Subcutaneous abdominal adipose tissue (tissue), 5 donors: ENCODE measurements around the gene SH2B3.
"Not testable (repeated sequence)": the region's sequence is repeated elsewhere in the genome, so short reads cannot be mapped to it uniquely, and the experiment has no call there.

ENCODE experiments used
- H3K27ac ChIP-seq: one replicate; pipeline ENCODE4 v1.7.0; 2013; ENCODE audit warnings: low read depth, mild to moderate bottlenecking, inconsistent platforms, low read length, moderate library complexity
- H3K27me3 ChIP-seq, 5 donors: one replicate each; pipeline ENCODE4 v1.7.0; 2013; ENCODE audit warnings: low read length in 5 of 5, inconsistent platforms in 1 of 5; ENCODE audit not compliant: control insufficient read depth in 5 of 5, insufficient read depth in 4 of 5
- H3K36me3 ChIP-seq, 5 donors: one replicate each; pipeline ENCODE4 v1.7.0; 2013; ENCODE audit warnings: low read length in 5 of 5; ENCODE audit not compliant: control insufficient read depth in 5 of 5, insufficient read depth in 5 of 5
- H3K4me1 ChIP-seq, 5 donors: one replicate each; pipeline ENCODE4 v1.7.0; 2013; ENCODE audit warnings: low read length in 5 of 5, mild to moderate bottlenecking in 3 of 5, moderate library complexity in 1 of 5; ENCODE audit not compliant: control insufficient read depth in 5 of 5, insufficient read depth in 5 of 5
- H3K4me3 ChIP-seq, 5 donors: one replicate each; pipeline ENCODE4 v1.7.0; 2013; ENCODE audit warnings: low read length in 5 of 5, low read depth in 1 of 5
- H3K9ac ChIP-seq, 5 donors: one replicate each; pipeline ENCODE4 v1.7.0; 2013; ENCODE audit warnings: low read length in 5 of 5, mild to moderate bottlenecking in 4 of 5, moderate library complexity in 3 of 5
- H3K9me3 ChIP-seq, 5 donors: one replicate each; pipeline ENCODE4 v1.7.0; 2013; ENCODE audit warnings: low read length in 5 of 5; ENCODE audit not compliant: control insufficient read depth in 5 of 5
- donor health status: healthy.
- donor health status: healthy.
- donor health status: healthy.
- donor health status: healthy.
- donor health status: healthy.

Gene SH2B3

GRCh38 chr12:111366075-111366474, 39.6 kb upstream of the SH2B3 start:
- peaks cover 9 to 67% (median 56%) of the 10 kb centered on the region in 5 donors for H3K4me1 ChIP-seq
- no peak overlapping the region for H3K4me3 ChIP-seq
- no peak overlapping the region for H3K27ac ChIP-seq
- no peaks in the 10 kb centered on the region for H3K9me3 ChIP-seq
- no peak overlapping the region for H3K9ac ChIP-seq
- peaks cover 0 to 34% (median 13%) of the 10 kb centered on the region in 5 donors for H3K36me3 ChIP-seq
- H3K27me3 ChIP-seq: no peaks in the 10 kb centered on the region

- Histone ChIP-seq H3K4me3 (no peak overlapping the region), H3K4me1 (peaks cover 9 to 61% (median 54%) of the 10 kb centered on the region in 5 donors), H3K9me3 (no peaks in the 10 kb centered on the region)
These were observed 39.1 kb upstream of the SH2B3 start for GRCh38 chr12:111366583-111366982.

GRCh38 chr12:111367661-111368221, 38.0 kb upstream of the SH2B3 start:
- no peaks in the 10 kb centered on the region for H3K9me3 ChIP-seq
- H3K4me1 ChIP-seq: peaks cover 6 to 51% (median 43%) of the 10 kb centered on the region in 5 donors
- H3K27ac ChIP-seq: no peak overlapping the region
- peaks cover 0 to 28% (median 13%) of the 10 kb centered on the region in 5 donors for H3K36me3 ChIP-seq
- H3K27me3 ChIP-seq: no peaks in the 10 kb centered on the region
- peak overlapping the region; percentile 67 to 94 (median 85) for H3K4me3 ChIP-seq
- peak overlapping the region in 4 of 5 donors; percentile 68 to 92 (median 89) for H3K9ac ChIP-seq

More at GRCh38 chr12:111366583-111366982, 39.1 kb upstream of the SH2B3 start:
- H3K36me3 ChIP-seq: peaks cover 0 to 34% (median 13%) of the 10 kb centered on the region in 5 donors
- no peak overlapping the region for H3K27ac ChIP-seq
- H3K27me3 ChIP-seq: no peaks in the 10 kb centered on the region
- no peak overlapping the region for H3K9ac ChIP-seq

GRCh38 chr12:111368291-111368787, 37.4 kb upstream of the SH2B3 start:
- peak overlapping the region; percentile 50 for H3K27ac ChIP-seq
- H3K36me3 ChIP-seq: peaks cover 0 to 24% (median 9%) of the 10 kb centered on the region in 5 donors
- peak overlapping the region; percentile 68 to 92 (median 88) for H3K9ac ChIP-seq
- H3K27me3 ChIP-seq: no peaks in the 10 kb centered on the region
- H3K4me1 ChIP-seq: peaks cover 6 to 47% (median 39%) of the 10 kb centered on the region in 5 donors
- H3K9me3 ChIP-seq: no peaks in the 10 kb centered on the region
- H3K4me3 ChIP-seq: peak overlapping the region; percentile 74 to 94 (median 85)

GRCh38 chr12:111368788-111369495, 36.8 kb upstream of the SH2B3 start, which contains the start of gene PHETA1:
Gene PHETA1 (minus strand): TSS chr12:111369095. CDS start chr12:111363427, 5,668 bp downstream.
- H3K9ac ChIP-seq: peak within 1 kb of the TSS; percentile 68 to 92 (median 88)
- H3K27ac ChIP-seq: peak within 1 kb of the TSS; percentile 50
- H3K4me3 ChIP-seq: peak within 1 kb of the TSS; percentile 77 to 94 (median 88)
- H3K27me3 ChIP-seq: no peaks in the 10 kb centered on the region
- H3K36me3 ChIP-seq: peaks cover 0 to 19% (median 5%) of the 10 kb centered on the region in 5 donors
- H3K9me3 ChIP-seq: no peaks in the 10 kb centered on the region
- H3K4me1 ChIP-seq: peaks cover 6 to 41% (median 34%) of the 10 kb centered on the region in 5 donors

GRCh38 chr12:111369496-111370220, 36.1 kb upstream of the SH2B3 start:
- peak overlapping the region; percentile 56 to 92 (median 80) for H3K9ac ChIP-seq
- H3K4me3 ChIP-seq: peak overlapping the region; percentile 77 to 94 (median 88)
- H3K4me1 ChIP-seq: peaks cover 6 to 37% (median 29%) of the 10 kb centered on the region in 5 donors
- H3K9me3 ChIP-seq: no peaks in the 10 kb centered on the region
- peak overlapping the region; percentile 50 for H3K27ac ChIP-seq
- no peaks in the 10 kb centered on the region for H3K27me3 ChIP-seq
- peaks cover 0 to 14% (median 5%) of the 10 kb centered on the region in 5 donors for H3K36me3 ChIP-seq

GRCh38 chr12:111373231-111373630, 32.5 kb upstream of the SH2B3 start:
- H3K27me3 ChIP-seq, H3K27ac ChIP-seq, H3K4me3 ChIP-seq, H3K36me3 ChIP-seq, H3K9me3 ChIP-seq, H3K9ac ChIP-seq: not testable (repeated sequence)
- H3K4me1 ChIP-seq: peaks cover 0 to 15% (median 14%) of the 10 kb centered on the region in 5 donors

GRCh38 chr12:111377440-111377839, 28.3 kb upstream of the SH2B3 start:
- Histone ChIP-seq H3K4me3 (no peak overlapping the region), H3K27ac (no peak overlapping the region), H3K36me3 (no peaks in the 10 kb centered on the region), H3K9ac (no peak overlapping the region), H3K9me3 (peaks cover 0 to 3% (median 0%) of the 10 kb centered on the region in 5 donors), H3K4me1 (no peaks in the 10 kb centered on the region), H3K27me3 (no peaks in the 10 kb centered on the region)

GRCh38 chr12:111379942-111380554, 25.7 kb upstream of the SH2B3 start:
- H3K4me3 ChIP-seq: no peak overlapping the region

More at GRCh38 chr12:111379942-111380554, 25.7 kb upstream of the SH2B3 start:
- no peak overlapping the region for H3K27ac ChIP-seq
- H3K36me3 ChIP-seq: no peaks in the 10 kb centered on the region
- H3K9ac ChIP-seq: no peak overlapping the region
- H3K4me1 ChIP-seq: no peaks in the 10 kb centered on the region
- no peaks in the 10 kb centered on the region for H3K27me3 ChIP-seq
- H3K9me3 ChIP-seq: peaks cover 0 to 3% (median 0%) of the 10 kb centered on the region in 5 donors
